Astrocyte (in vitro differentiated cells and primary cell): ENCODE data around the gene TLCD5. TPM values are rescaled to one million over a fixed set of nuclear protein-coding genes. Genes with fewer than 3 reads are reported as not detected.

Experiments
- DNase-seq: peaks from one replicate; pipeline ENCODE4 v3.0.0-alpha.2; 2010; ENCODE audit warnings: low read depth
- FAIRE-seq: peaks from 2 replicates; lab custom pipeline; 2011; peaks lifted over from hg19 to GRCh38; lab: Jason Lieb, UNC
- H2AFZ ChIP-seq: 2 replicates; pipeline ENCODE4 v1.6.0; 2012; ENCODE audit warnings: low read depth, low read length, inconsistent platforms
- H3K27ac ChIP-seq: 2 replicates; pipeline ENCODE4 v1.5.1; 2011; ENCODE audit warnings: low read depth, low read length, inconsistent platforms
- H3K27me3 ChIP-seq: 2 replicates; pipeline ENCODE4 v1.6.0; 2011; ENCODE audit warnings: low read length, inconsistent platforms; ENCODE audit not compliant: insufficient read depth
- H3K36me3 ChIP-seq: 2 replicates; pipeline ENCODE4 v1.5.1; 2011; ENCODE audit warnings: low read length, inconsistent platforms; ENCODE audit not compliant: insufficient read depth
- H3K4me1 ChIP-seq: 2 replicates; pipeline ENCODE4 v1.5.1; 2011; ENCODE audit warnings: low read length, inconsistent platforms; ENCODE audit not compliant: insufficient read depth
- H3K4me2 ChIP-seq: 2 replicates; pipeline ENCODE4 v1.6.0; 2012; ENCODE audit warnings: low read length, inconsistent platforms
- H3K4me3 ChIP-seq: 2 replicates; pipeline ENCODE4 v1.5.1; 2011; ENCODE audit warnings: low read depth, mild to moderate bottlenecking, low read length, inconsistent platforms; ENCODE audit not compliant: insufficient read depth
- H3K79me2 ChIP-seq: 2 replicates; pipeline ENCODE4 v1.6.0; 2012; ENCODE audit warnings: mild to moderate bottlenecking, low read length, inconsistent platforms; ENCODE audit not compliant: insufficient read depth
- H3K9ac ChIP-seq: 2 replicates; pipeline ENCODE4 v1.6.0; 2012; ENCODE audit warnings: mild to moderate bottlenecking, low read length, inconsistent platforms
- H3K9me3 ChIP-seq: 2 replicates; pipeline ENCODE4 v1.5.1; 2012; ENCODE audit warnings: low read depth, mild to moderate bottlenecking, low read length, inconsistent platforms; ENCODE audit not compliant: insufficient read depth
- H4K20me1 ChIP-seq: 2 replicates; pipeline ENCODE4 v1.6.0; 2012; ENCODE audit warnings: low read length, inconsistent platforms; ENCODE audit not compliant: insufficient read depth
- H3K27ac Mint-ChIP-seq: one replicate; pipeline ENCODE4 v1.8.0; 2021; ENCODE audit warnings: mild to moderate bottlenecking, mixed read lengths; ENCODE audit not compliant: unreplicated experiment
- H3K27me3 Mint-ChIP-seq: one replicate; pipeline ENCODE4 v1.8.0; 2021; ENCODE audit warnings: low read depth, mixed read lengths; ENCODE audit not compliant: unreplicated experiment
- H3K36me3 Mint-ChIP-seq: one replicate; pipeline ENCODE4 v1.8.0; 2021; ENCODE audit warnings: low read depth, mixed read lengths; ENCODE audit not compliant: unreplicated experiment
- H3K4me1 Mint-ChIP-seq: one replicate; pipeline ENCODE4 v1.8.0; 2021; ENCODE audit warnings: low read depth, mixed read lengths; ENCODE audit not compliant: unreplicated experiment
- H3K4me3 Mint-ChIP-seq: one replicate; pipeline ENCODE4 v1.8.0; 2021; ENCODE audit warnings: mild to moderate bottlenecking, moderate library complexity, mixed read lengths; ENCODE audit not compliant: unreplicated experiment
- H3K9me3 Mint-ChIP-seq: one replicate; pipeline ENCODE4 v1.8.0; 2021; ENCODE audit warnings: mild to moderate bottlenecking, mixed read lengths; ENCODE audit not compliant: unreplicated experiment
- CTCF ChIP-seq: IDR thresholded peaks from 2 replicates; pipeline ENCODE4 v1.5.1; 2011; ENCODE audit warnings: low read depth, mild to moderate bottlenecking, inconsistent platforms, low read length, moderate library complexity; ENCODE audit not compliant: insufficient read depth
- EZH2 ChIP-seq: IDR thresholded peaks from 2 replicates; pipeline ENCODE4 v1.6.1; 2012; ENCODE audit warnings: mild to moderate bottlenecking, low read length, inconsistent platforms; ENCODE audit not compliant: insufficient read depth
- total RNA-seq: library from RNA; stranded (reverse); gene quantifications from 2 replicates; pipeline ENCODE4 v1.2.1, GENCODE V29; 2021

TLCD5 gene
- total RNA-seq, 1 donor from 2014 or later, result 9.5 TPM

GRCh38 chr11:120289426-120289825 lies 35.7 kb upstream of the TLCD5 start:
- Mint-ChIP-seq H3K27ac (no peak overlapping the region), H3K9me3 (no peaks in the 10 kb centered on the region), H3K4me3 (no peak overlapping the region), H3K36me3 (no peaks in the 10 kb centered on the region), H3K27me3 (peaks cover 51% of the 10 kb centered on the region), H3K4me1 (no peaks in the 10 kb centered on the region)
- TF ChIP-seq EZH2 (no peak), CTCF (no peak)
- no peaks in the 10 kb centered on the region for H3K4me1 ChIP-seq
- no peak for DNase-seq
- H2AFZ ChIP-seq, result no peak overlapping the region
- H3K4me3 ChIP-seq, result no peak overlapping the region
- no peaks in the 10 kb centered on the region for H3K79me2 ChIP-seq
- no peak overlapping the region for H3K4me2 ChIP-seq
- H3K36me3 ChIP-seq, result no peaks in the 10 kb centered on the region
- H4K20me1 ChIP-seq, result no peaks in the 10 kb centered on the region
- H3K9ac ChIP-seq, result no peak overlapping the region
- H3K9me3 ChIP-seq, result no peaks in the 10 kb centered on the region
- peaks cover 36% of the 10 kb centered on the region for H3K27me3 ChIP-seq
- FAIRE-seq, result no peak
- H3K27ac ChIP-seq, result no peak overlapping the region

- Mint-ChIP-seq H3K4me1 (no peaks in the 10 kb centered on the region), H3K36me3 (no peaks in the 10 kb centered on the region), H3K27ac (no peak overlapping the region), H3K4me3 (no peak overlapping the region), H3K9me3 (no peaks in the 10 kb centered on the region), H3K27me3 (peaks cover 65% of the 10 kb centered on the region)
- H3K4me2 ChIP-seq, result no peak overlapping the region
- H3K9me3 ChIP-seq, result no peaks in the 10 kb centered on the region
- peaks cover 2% of the 10 kb centered on the region for H3K4me1 ChIP-seq
- H3K27me3 ChIP-seq, result peaks cover 38% of the 10 kb centered on the region
- no peak overlapping the region for H3K27ac ChIP-seq
- no peaks in the 10 kb centered on the region for H3K79me2 ChIP-seq
- no peak overlapping the region for H3K9ac ChIP-seq
- H3K36me3 ChIP-seq, result no peaks in the 10 kb centered on the region
- no peak for DNase-seq
- no peak for TF ChIP-seq EZH2
- no peak for TF ChIP-seq CTCF
- H4K20me1 ChIP-seq, result no peaks in the 10 kb centered on the region
- FAIRE-seq, result no peak
- no peak overlapping the region for H2AFZ ChIP-seq
- no peak overlapping the region for H3K4me3 ChIP-seq
Observed at GRCh38 chr11:120290956-120291355, 34.1 kb upstream of the TLCD5 start.

- Histone ChIP-seq H3K27me3 (peaks cover 44% of the 10 kb centered on the region), H3K9me3 (no peaks in the 10 kb centered on the region), H3K36me3 (no peaks in the 10 kb centered on the region), H3K4me1 (peaks cover 2% of the 10 kb centered on the region), H4K20me1 (no peaks in the 10 kb centered on the region), H3K4me2 (no peak overlapping the region), H3K9ac (no peak overlapping the region), H2AFZ (no peak overlapping the region), H3K4me3 (no peak overlapping the region), H3K27ac (no peak overlapping the region), H3K79me2 (no peaks in the 10 kb centered on the region)
- TF ChIP-seq EZH2, result no peak
- no peak for TF ChIP-seq CTCF
- FAIRE-seq (no peak), DNase-seq (no peak)
- Mint-ChIP-seq H3K27ac (no peak overlapping the region), H3K27me3 (peaks cover 67% of the 10 kb centered on the region), H3K9me3 (no peaks in the 10 kb centered on the region), H3K4me3 (no peak overlapping the region), H3K36me3 (no peaks in the 10 kb centered on the region), H3K4me1 (no peaks in the 10 kb centered on the region)
Observed at GRCh38 chr11:120293038-120293800, 31.9 kb upstream of the TLCD5 start.
